ENCODE data around the gene TBC1D12.

TBC1D12 gene

DNA sequence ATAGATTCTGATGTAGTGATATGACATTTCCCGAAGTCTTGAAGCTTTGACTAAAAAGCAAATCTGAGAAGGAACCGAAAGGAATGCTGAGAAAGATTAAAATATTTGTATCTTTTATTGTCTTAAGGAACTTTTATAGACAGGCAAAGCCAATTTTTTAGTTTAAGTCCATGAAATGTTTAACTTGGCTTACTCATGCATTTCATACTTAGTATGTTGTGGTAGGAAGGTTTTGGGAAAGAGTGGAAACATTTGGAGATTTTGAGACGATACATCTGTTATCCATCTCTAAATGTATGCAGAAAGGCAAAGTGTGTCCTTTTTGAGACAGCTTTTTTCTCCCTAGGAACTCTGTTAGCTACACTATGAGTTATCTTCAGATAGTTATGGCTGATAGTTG is 10.1 kb downstream of the TBC1D12 start:
- Histone ChIP-seq H3K4me3 (ENCODE audit: low read length) (no peak overlapping the region), H3K36me3 (ENCODE audit: control insufficient read depth, insufficient read depth, low read length) (no peaks in the 10 kb centered on the region), H3K4me1 (ENCODE audit: control insufficient read depth, insufficient read depth, low read length) (peaks cover 9% of the 10 kb centered on the region), H3K27me3 (ENCODE audit: control insufficient read depth, insufficient read depth, low read length) (no peaks in the 10 kb centered on the region), H3K9ac (ENCODE audit: low read length) (no peak overlapping the region), H3K9me3 (ENCODE audit: control insufficient read depth, low read length) (no peaks in the 10 kb centered on the region)

DNA sequence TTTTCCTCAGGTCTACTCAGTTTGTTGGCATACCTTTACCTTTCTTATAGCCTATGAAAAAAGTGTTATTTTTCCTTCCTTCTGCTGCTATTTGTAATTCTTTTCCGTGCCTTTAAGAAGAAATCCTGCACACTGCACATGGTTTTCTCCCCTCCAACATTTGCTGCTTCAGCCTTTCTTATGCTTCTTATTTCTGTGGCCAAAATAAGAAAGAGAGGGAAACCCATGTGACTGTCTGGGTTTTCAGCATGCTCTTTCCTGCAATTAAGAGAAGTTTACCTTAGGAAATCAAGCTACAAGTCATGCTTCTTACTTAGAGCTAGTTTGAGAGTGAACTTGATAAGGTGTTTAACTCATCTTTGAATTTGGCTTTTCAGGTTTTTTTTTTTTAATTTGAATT is 11.0 kb downstream of the TBC1D12 start:
- H3K4me3 ChIP-seq (ENCODE audit: low read length) = no peak overlapping the region
- no peak overlapping the region for H3K9ac ChIP-seq (ENCODE audit: low read length)
- H3K36me3 ChIP-seq (ENCODE audit: control insufficient read depth, insufficient read depth, low read length) = no peaks in the 10 kb centered on the region
- H3K4me1 ChIP-seq (ENCODE audit: control insufficient read depth, insufficient read depth, low read length) = peaks cover 9% of the 10 kb centered on the region
- H3K27me3 ChIP-seq (ENCODE audit: control insufficient read depth, insufficient read depth, low read length) = no peaks in the 10 kb centered on the region
- H3K9me3 ChIP-seq (ENCODE audit: control insufficient read depth, low read length) = no peaks in the 10 kb centered on the region

DNA sequence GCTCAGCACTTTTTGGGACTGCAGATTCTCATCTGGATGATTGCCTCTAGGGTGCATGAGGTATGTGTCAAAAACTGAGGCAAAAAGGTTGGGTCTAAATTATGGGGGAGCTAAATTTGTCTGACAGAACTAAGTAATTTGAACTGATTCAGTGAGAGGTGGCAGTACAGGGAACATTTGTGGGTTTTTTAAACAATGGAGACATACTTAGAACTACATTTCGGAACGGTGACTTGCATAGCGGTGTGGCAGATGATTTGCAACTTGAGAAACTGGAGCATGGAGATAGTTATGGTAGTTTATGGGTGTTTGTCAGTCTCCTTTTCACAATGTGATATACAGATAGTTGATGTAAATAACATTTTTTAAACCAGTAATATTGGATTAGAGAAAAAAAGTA is 14.6 kb downstream of the TBC1D12 start:
- Histone ChIP-seq H3K4me3 (ENCODE audit: low read length) (no peak overlapping the region), H3K4me1 (ENCODE audit: control insufficient read depth, insufficient read depth, low read length) (peaks cover 9% of the 10 kb centered on the region), H3K9me3 (ENCODE audit: control insufficient read depth, low read length) (no peaks in the 10 kb centered on the region), H3K9ac (ENCODE audit: low read length) (no peak overlapping the region), H3K27me3 (ENCODE audit: control insufficient read depth, insufficient read depth, low read length) (no peaks in the 10 kb centered on the region), H3K36me3 (ENCODE audit: control insufficient read depth, insufficient read depth, low read length) (no peaks in the 10 kb centered on the region)

DNA sequence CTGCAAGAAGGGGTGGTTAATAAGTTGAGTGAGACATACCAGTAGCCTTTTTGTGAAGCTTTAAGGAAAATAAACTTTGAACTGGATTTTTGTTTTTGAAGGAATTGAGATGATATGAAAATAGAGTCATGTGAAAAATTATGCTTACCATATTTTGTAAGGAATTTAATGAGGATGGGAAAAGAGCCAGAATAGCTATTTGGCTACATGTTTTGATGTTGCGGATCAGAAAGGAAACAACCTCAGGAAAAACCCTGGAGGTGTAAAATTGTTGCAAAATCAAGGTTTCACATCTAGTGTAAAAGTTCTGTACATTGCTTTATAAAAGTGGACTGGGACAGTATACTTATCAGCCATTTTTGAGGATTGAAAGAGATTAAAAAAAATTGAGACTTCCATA is 15.0 kb downstream of the TBC1D12 start:
- H3K9me3 ChIP-seq (ENCODE audit: control insufficient read depth, low read length) = no peaks in the 10 kb centered on the region
- H3K36me3 ChIP-seq (ENCODE audit: control insufficient read depth, insufficient read depth, low read length) = no peaks in the 10 kb centered on the region
- H3K9ac ChIP-seq (ENCODE audit: low read length) = no peak overlapping the region
- no peaks in the 10 kb centered on the region for H3K27me3 ChIP-seq (ENCODE audit: control insufficient read depth, insufficient read depth, low read length)
- H3K4me1 ChIP-seq (ENCODE audit: control insufficient read depth, insufficient read depth, low read length) = peaks cover 9% of the 10 kb centered on the region
- no peak overlapping the region for H3K4me3 ChIP-seq (ENCODE audit: low read length)

DNA sequence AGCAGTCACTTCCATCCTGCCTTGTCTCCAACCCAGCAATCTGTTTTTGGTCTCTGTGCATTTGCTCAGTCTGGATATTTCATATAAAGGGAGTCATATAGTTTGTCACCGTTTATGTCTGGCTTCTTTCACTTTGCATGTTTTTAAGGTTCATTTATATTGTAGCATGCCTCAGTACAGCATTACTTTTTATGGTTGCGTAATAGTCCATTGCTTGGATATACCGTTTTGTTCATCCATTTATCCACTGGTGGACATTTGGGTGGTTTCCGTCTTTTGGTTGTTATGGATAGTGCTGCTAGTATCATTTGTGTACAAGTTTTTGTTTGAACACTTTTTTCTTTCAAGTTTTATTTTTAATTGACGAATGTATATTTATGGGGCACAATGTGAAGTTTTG is 18.2 kb downstream of the TBC1D12 start:
- H3K4me3 ChIP-seq (ENCODE audit: low read length) = no peak overlapping the region
- peaks cover 9% of the 10 kb centered on the region for H3K4me1 ChIP-seq (ENCODE audit: control insufficient read depth, insufficient read depth, low read length)
- no peaks in the 10 kb centered on the region for H3K27me3 ChIP-seq (ENCODE audit: control insufficient read depth, insufficient read depth, low read length)
- H3K36me3 ChIP-seq (ENCODE audit: control insufficient read depth, insufficient read depth, low read length) = no peaks in the 10 kb centered on the region
- H3K9me3 ChIP-seq (ENCODE audit: control insufficient read depth, low read length) = no peaks in the 10 kb centered on the region
- no peak overlapping the region for H3K9ac ChIP-seq (ENCODE audit: low read length)

DNA sequence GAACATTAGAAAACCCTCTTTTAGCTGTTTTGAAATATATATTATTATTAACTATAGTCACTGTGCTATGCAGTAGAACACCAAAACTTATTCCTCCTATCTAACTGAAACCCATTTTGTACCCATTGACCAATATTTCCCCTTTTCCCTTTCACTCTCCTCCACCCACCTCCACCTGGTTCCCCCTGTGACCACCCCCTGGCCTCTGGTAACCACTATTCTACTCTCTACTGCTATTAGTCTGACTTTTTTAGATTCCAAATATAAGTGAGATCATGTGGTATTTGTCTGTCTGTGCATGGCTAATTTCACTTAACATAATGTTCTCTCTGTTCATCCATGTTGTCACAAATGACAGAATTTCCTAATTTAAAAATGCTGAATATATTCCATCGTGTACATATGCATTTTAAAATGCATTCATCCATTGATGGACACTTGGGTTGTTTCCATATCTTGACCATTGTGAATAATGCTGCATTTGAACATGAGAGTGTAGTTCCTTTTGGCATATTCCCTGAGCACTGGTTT is 18.7 kb downstream of the TBC1D12 start:
- H3K36me3 ChIP-seq (ENCODE audit: control insufficient read depth, insufficient read depth, low read length) = no peaks in the 10 kb centered on the region
- no peaks in the 10 kb centered on the region for H3K27me3 ChIP-seq (ENCODE audit: control insufficient read depth, insufficient read depth, low read length)
- no peaks in the 10 kb centered on the region for H3K9me3 ChIP-seq (ENCODE audit: control insufficient read depth, low read length)
- H3K4me1 ChIP-seq (ENCODE audit: control insufficient read depth, insufficient read depth, low read length) = peaks cover 4% of the 10 kb centered on the region
- no peak overlapping the region for H3K9ac ChIP-seq (ENCODE audit: low read length)
- no peak overlapping the region for H3K4me3 ChIP-seq (ENCODE audit: low read length)

DNA sequence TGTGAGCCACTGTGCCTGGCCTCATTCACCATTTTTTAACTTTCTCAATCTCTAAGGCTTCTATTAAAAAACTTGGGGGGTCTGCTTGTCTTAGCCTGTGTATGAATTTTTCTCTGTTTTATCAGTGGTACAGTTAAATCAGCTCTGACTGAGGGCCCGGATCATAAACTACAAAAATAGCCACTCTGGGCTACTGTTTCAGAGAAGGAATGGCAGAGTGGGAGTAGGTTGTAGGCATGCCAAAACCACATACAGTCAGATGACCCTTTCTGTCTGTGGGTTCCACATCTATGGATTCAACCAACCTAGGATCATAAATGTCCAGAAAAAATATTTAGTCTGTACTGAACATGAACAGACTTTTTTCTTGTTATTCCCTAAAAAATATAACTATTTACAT is 21.3 kb downstream of the TBC1D12 start:
- no peaks in the 10 kb centered on the region for H3K36me3 ChIP-seq (ENCODE audit: control insufficient read depth, insufficient read depth, low read length)
- no peak overlapping the region for H3K9ac ChIP-seq (ENCODE audit: low read length)
- no peaks in the 10 kb centered on the region for H3K9me3 ChIP-seq (ENCODE audit: control insufficient read depth, low read length)
- no peaks in the 10 kb centered on the region for H3K27me3 ChIP-seq (ENCODE audit: control insufficient read depth, insufficient read depth, low read length)
- H3K4me1 ChIP-seq (ENCODE audit: control insufficient read depth, insufficient read depth, low read length) = no peaks in the 10 kb centered on the region
- H3K4me3 ChIP-seq (ENCODE audit: low read length) = no peak overlapping the region

DNA sequence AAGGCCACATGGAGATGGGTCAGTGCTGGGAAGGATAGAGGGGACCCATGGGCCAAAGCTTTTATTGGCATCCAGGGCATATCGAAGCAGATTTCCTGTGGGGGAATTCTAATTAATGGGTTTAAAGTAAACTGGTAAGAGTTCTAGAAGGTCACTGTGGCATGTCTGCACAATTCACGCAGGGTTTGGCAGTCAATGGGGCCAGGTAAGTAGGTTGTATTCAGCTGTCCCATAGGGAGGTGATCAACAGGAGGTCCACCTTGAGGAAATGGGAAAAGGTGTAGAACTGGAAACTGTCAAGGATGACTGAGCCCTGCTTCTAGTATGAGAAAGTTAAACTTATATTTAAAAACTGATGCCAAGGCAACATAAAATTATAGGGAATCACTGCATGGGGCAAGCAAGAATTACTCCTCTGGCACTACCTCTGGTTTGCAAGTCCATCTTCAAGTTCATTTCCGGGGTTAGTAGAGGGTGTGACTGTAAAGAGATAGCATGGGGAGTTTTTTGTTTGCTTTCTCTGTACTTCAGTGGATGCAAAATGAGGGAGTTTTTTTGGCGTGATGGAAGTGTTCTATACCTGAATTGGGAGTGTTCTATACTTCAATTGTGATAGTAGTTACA is 22.5 kb downstream of the TBC1D12 start:
- H3K4me3 ChIP-seq (ENCODE audit: low read length) = no peak overlapping the region
- H3K9ac ChIP-seq (ENCODE audit: low read length) = no peak overlapping the region
- no peaks in the 10 kb centered on the region for H3K4me1 ChIP-seq (ENCODE audit: control insufficient read depth, insufficient read depth, low read length)
- no peaks in the 10 kb centered on the region for H3K9me3 ChIP-seq (ENCODE audit: control insufficient read depth, low read length)
- no peaks in the 10 kb centered on the region for H3K36me3 ChIP-seq (ENCODE audit: control insufficient read depth, insufficient read depth, low read length)
- H3K27me3 ChIP-seq (ENCODE audit: control insufficient read depth, insufficient read depth, low read length) = no peaks in the 10 kb centered on the region

DNA sequence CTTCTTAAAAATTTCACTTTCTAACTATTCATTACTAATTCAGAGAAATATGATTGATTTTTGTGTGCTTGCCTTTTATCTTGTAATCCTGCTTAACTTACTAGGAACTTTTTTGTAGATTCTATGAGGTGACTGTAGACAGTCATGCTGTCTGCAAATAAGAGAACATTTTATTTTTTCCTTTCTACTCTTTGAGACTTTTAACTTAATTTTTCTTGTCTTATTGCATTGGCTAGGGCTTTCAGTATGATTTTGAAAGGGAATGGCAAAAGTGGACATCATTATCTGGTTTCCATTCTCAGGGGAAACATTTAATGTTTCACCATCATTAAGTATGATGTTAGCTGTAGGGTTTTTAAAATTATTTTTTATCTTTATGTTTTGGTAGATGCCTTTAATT is 23.6 kb downstream of the TBC1D12 start:
- H3K4me1 ChIP-seq (ENCODE audit: control insufficient read depth, insufficient read depth, low read length) = no peaks in the 10 kb centered on the region
- no peaks in the 10 kb centered on the region for H3K36me3 ChIP-seq (ENCODE audit: control insufficient read depth, insufficient read depth, low read length)
- H3K4me3 ChIP-seq (ENCODE audit: low read length) = no peak overlapping the region
- no peaks in the 10 kb centered on the region for H3K27me3 ChIP-seq (ENCODE audit: control insufficient read depth, insufficient read depth, low read length)
- H3K9ac ChIP-seq (ENCODE audit: low read length) = no peak overlapping the region
- no peaks in the 10 kb centered on the region for H3K9me3 ChIP-seq (ENCODE audit: control insufficient read depth, low read length)

DNA sequence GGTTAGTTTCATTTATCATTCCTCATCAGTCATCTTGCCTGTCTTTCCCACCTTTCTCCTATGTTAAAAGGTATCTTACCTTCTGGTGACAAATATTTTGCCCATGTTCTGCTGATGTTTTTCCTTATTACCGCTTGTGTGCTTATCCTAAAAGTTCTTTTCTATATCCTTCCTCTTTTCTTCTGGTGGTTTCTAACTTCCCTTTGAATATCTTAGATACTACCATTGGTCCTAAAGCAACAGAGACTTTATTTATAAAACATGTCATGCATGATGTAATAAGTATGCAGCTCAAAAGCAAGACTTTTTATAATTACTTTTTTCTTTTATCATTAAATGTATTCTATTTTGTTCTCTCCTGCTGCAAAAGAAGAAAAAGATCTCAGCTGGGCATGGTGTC is 24.8 kb downstream of the TBC1D12 start:
- Histone ChIP-seq H3K27me3 (ENCODE audit: control insufficient read depth, insufficient read depth, low read length) (no peaks in the 10 kb centered on the region), H3K36me3 (ENCODE audit: control insufficient read depth, insufficient read depth, low read length) (no peaks in the 10 kb centered on the region), H3K4me1 (ENCODE audit: control insufficient read depth, insufficient read depth, low read length) (no peaks in the 10 kb centered on the region), H3K9me3 (ENCODE audit: control insufficient read depth, low read length) (no peaks in the 10 kb centered on the region), H3K9ac (ENCODE audit: low read length) (no peak overlapping the region), H3K4me3 (ENCODE audit: low read length) (no peak overlapping the region)

DNA sequence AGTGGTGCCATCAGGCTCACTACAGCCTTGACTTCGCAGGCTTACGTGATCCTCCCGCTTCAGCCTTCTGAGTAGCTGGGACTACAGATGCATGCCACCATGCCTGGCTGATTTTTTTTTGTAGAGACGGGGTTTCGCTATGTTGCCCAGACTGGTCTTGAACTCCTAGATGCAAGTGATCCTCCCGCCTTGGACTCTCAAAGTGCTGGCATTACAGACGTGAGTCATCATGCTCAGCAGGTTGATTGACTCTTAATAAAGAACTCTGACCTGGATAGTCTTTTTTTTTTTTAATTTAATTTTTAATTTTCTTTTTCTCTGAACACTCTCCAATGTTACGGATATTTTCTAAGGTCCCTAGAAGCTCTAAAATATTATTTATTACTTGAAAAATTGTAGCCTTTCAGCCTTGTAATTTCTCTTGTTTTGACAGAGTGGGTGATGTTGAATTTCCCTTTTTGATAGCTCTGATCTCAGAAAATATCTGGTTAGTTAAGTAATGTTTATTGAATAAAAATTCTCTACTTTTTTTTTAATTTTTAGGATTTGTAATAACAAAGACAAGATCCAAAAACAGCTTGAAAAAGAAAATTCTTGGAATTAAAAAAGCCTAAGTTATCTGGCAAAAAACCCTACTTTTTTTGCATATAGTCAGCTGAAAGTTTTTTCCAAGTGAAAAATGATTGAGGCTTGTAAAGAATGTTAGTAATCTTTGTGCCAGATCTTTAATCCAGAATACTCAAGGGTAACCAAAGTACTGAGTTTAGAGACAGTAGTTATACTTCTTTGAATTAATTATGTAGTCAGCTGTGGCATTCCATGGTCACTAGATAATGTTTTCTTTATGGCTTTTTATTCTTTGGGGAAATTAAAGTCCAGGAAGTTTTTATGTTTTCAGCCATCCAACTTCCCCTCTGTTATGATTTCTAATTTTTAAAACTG is 26.7 kb downstream of the TBC1D12 start:
- Histone ChIP-seq H3K9me3 (ENCODE audit: control insufficient read depth, low read length) (no peaks in the 10 kb centered on the region), H3K36me3 (ENCODE audit: control insufficient read depth, insufficient read depth, low read length) (no peaks in the 10 kb centered on the region), H3K27me3 (ENCODE audit: control insufficient read depth, insufficient read depth, low read length) (no peaks in the 10 kb centered on the region), H3K4me3 (ENCODE audit: low read length) (no peak overlapping the region), H3K4me1 (ENCODE audit: control insufficient read depth, insufficient read depth, low read length) (no peaks in the 10 kb centered on the region), H3K9ac (ENCODE audit: low read length) (no peak overlapping the region)

DNA sequence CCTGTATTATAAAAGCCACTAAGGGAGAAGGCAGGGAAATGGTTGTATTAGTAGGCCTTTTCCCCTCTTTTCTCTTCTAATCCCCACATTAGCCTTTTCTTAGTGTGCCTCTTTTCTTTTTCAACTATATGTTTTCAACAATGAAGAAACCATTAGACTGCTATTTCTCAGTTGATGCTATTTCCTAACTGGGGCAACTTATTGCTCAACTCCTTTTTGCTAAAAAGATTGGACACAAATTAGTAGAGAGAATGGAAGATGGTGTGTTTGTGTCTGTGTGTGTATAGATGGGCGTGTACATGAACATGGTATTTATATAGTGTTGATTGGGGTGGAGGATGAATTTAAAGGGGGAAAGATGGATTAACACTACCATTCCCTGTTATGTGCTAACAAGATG is 28.4 kb downstream of the TBC1D12 start:
- no peaks in the 10 kb centered on the region for H3K4me1 ChIP-seq (ENCODE audit: control insufficient read depth, insufficient read depth, low read length)
- H3K4me3 ChIP-seq (ENCODE audit: low read length) = no peak overlapping the region
- no peaks in the 10 kb centered on the region for H3K36me3 ChIP-seq (ENCODE audit: control insufficient read depth, insufficient read depth, low read length)
- H3K27me3 ChIP-seq (ENCODE audit: control insufficient read depth, insufficient read depth, low read length) = no peaks in the 10 kb centered on the region
- no peaks in the 10 kb centered on the region for H3K9me3 ChIP-seq (ENCODE audit: control insufficient read depth, low read length)
- no peak overlapping the region for H3K9ac ChIP-seq (ENCODE audit: low read length)

Data from mucosa of stomach (tissue), 1 donor.